Fibroblast of gingiva (primary cell): ENCODE measurements around the gene CDKN1C.

Experiments used
- DNase-seq: peaks from one replicate; pipeline ENCODE4 v3.0.0-alpha.2; 2011; ENCODE audit warnings: low read depth

CDKN1C gene

DNA sequence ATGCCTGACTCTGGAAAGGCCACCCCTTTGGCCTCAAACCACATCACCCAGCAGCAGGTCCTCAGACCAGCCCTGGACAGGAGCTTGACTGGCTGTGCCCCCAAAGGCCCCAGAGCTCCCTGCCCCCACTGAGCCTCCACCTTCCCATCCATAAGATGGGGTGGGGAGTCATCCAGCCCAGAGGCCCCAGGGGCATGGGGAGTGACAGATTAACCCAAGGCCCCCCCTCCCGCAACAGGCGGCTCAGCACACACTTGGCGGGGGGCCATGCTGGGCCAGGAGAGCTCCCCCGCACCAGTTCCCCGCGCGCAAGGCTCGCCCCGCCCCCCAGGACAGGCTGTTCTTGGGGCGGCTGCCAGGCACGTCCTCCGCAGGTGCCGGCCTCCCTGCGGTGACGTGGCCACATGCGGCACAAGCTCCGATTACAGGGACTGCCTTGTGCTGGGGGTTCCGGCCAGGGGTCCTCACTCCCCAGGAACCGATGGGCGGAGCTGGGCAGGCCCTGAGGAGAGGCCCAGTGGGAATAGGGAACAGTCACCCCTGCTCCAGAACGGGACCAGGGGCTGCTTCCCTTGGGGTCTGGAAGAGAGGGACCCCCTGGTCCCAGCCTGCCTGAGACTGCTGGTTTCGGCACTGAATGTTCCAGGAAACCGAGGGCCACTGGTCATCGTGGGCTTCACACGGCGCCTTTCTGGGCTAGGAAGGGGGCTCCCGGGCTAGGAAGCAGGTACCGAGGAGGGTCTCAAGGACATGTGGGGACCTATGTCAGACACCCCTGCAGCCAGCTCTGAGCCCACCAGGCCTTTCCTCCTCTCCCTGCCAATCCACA is 5.1 kb upstream of the CDKN1C start:
- DNase-seq, result no peak

- no peak for DNase-seq
These were observed 4.0 kb upstream of the CDKN1C start for GRCh38 chr11:2889362-2890273.

- DNase-seq, result peak; percentile 74
These were observed 2.8 kb upstream of the CDKN1C start for GRCh38 chr11:2888266-2888968.

GRCh38 chr11:2887515-2888195 is 2.1 kb upstream of the CDKN1C start:
- DNase-seq, result no peak

- no peak for DNase-seq
These were observed 1.4 kb upstream of the CDKN1C start for GRCh38 chr11:2886936-2887335.

- no peak for DNase-seq
These were observed 768 bp upstream of the CDKN1C start for GRCh38 chr11:2886191-2886894.

GRCh38 chr11:2885017-2885677 is 428 bp downstream of the CDKN1C start:
- DNase-seq, result peak; percentile 38

- DNase-seq, result peak; percentile 32
These were observed 1.4 kb downstream of the CDKN1C start for GRCh38 chr11:2883979-2884815.

DNA sequence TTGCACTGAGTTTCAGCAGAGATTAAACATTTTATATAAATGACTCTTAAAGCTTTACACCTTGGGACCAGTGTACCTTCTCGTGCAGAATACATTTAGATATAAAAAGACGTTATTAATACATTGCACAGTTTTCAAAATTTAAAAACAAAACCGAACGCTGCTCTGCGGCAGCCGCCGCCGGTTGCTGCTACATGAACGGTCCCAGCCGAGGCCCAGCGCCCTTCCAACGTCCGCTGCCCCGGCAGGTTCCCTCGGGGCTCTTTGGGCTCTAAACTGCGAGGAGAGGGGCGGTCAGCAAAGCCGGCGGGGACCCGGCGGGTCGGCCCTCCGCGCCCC is 2.0 kb downstream of the CDKN1C start:
- no peak for DNase-seq

DNA sequence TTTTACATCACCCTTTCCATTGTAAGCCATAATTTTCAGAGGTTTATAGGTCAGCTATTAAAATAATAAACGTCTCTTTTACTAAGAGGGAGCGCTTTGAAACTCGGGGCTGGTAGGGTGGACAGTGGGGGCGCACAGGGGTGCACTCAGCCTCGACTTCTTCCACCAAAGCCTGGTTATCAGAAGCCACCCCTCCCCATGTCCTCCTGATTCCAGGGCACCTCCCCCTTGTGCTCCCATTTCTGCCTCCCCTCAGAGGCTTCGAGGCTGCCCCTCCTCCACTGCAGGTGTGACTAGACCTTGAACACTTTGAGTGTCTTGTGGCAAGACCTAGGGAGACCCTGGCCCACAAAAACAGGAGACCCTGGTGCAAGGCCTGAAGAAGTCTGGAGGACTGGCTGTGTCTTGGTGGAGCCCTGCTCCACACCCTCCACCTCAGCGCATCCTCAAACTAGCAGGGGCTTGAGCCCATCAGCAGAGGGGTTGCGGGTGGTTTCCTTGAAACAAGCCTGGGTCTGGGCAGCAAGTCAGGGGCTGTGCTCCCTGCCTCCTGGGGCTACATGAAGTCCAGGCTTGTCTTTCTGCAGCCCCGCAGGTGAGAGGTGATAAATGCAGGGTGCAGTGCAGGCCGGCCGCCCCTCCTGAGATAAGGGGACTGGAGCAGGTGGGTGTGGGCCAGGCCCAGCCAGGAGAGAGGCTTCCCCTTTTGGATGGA is 3.0 kb downstream of the CDKN1C start:
- DNase-seq, result no peak

DNA sequence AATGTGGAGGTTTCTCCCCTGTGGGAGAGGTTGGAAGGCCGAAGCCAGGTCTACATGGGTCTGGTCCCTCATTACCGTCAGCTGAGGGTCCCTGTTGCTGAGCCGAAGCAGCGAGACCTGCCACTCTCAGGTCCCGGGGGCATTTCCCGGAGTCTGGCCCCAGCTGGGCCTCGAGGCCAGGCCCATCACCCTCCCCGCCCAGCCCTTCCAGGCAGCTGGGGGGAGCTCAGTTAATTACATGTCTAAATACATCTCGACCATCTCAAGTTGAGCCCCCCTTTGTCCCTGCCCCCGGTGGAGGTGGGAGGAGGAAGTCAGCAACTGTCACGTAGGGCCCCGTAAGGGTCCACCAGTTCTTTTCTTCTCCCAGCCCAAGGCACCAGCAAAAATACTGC is 3.6 kb downstream of the CDKN1C start:
- no peak for DNase-seq

DNA sequence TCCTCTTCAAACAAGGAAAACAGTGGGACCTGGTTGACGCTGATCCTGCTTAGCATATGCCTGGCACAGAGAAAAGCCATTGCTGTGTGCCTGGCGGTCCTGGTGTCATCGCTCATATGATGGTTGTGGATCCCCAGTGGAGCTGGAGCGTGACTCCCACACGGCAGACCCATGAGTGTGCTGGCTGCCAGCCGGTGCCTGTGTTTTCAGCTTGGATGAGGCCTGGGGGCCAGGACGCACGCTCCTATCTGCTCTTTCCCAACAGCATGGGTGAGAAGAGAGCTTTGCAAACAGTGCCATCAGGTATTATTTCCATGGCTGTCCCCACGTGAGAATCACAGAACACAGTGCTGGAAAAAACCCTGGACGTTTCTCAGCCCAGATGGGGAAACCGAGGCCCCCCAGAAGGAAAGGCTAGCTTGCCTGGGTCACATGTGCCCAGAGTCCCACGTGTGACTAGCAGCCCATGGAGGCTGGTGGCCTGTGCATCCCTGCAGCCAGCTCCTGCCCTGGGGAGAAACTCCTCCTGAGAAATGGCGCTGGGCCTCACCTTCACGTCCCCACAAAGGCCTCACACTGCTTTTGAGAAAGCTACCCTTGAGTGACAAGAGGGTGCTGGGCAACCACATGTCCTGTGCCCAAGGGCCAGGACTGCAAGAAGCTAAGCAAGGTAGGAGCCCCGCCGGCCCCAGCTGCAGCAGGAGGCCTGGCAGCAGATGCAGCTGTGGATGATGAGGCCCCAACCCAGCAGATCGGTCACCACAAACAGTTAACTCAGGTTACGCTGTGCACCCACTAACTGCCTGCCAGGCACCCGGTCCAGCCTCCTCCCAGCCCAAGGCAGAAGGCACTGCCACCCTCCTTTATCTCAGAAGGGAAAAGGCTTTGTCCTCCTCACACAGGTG is 4.2 kb downstream of the CDKN1C start:
- DNase-seq, result no peak

DNA sequence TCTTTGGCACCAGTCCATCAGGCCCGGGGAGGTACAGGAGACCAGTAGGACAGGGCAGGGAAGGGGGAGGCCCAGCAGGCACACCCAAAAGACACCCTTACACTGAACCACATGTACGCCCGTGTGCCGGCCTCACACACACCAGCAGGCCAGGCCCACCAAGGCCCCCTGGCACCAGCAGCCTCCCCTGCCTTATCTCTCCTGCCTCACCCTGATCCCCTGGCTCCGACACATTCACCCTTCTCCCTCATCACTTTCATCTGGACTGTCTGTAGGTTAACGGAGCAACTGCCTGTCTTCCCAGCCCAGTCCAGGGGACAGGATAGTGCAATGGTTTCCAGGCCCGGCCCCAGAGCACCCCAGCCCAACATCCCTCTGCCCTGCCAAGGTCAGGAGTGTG is 4.9 kb downstream of the CDKN1C start:
- DNase-seq, result no peak

GRCh38 chr11:2878782-2879181 is 6.8 kb downstream of the CDKN1C start:
- DNase-seq, result no peak

DNA sequence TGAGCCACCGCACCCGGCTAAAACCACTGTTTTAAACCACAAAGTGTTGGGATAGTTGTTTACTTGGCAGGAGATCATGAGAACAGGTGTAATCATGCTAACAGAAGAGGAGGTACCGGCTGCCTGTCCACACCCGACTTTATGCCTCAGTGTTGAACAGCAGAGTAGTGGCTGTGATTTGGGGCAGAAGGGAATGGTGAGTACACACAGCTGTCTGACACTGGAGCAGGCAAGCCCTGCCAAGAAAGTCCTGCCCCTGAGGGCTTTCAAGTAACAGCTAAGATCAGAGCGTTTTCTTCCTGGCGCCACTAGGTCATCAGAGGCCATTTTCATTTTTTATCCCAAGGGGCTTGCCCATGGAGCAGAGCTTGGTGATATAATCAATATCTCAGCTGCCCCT is 8.1 kb downstream of the CDKN1C start:
- DNase-seq, result no peak

DNA sequence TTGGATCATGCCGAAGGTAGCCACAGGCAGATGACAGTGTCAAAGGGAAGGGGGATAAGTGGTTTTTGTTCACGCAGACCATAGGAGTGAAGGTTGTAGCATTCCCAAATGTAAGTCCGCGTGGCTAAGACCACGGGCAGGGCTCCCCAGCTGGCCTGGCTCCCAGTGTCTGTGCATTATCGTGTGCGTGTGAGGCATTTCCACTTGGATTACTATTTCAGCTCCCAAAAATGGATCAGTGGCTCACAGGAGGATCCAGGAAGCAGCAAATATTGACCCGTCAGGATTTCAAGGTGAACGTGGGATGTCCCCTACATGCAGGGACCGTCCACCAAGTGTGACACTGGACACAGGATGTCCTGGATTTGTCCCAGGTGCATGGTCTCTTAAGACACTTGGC is 10.6 kb downstream of the CDKN1C start:
- DNase-seq, result no peak

GRCh38 chr11:2870969-2871680 is 14.4 kb downstream of the CDKN1C start:
- no peak for DNase-seq

DNA sequence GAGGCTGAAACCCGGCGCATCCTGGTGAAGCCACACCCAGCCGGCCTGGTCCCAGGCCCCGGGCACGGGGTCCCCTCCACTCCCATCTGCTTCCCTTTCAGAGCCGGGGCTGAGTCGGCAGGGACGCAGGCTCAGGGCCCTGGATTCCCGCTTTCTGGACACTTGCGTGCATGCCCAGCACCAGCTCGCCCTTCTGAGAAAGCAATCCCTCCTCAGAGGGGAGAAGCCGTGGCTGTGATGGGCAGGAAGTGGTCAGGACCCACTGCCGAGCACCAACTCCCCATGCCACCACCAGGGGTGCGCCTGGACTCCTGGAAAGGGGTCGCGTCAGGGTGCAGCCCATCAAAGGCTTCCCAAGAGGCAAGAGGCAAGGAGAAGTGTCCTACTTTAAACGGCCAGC is 15.1 kb downstream of the CDKN1C start:
- DNase-seq, result no peak
